Putamen (tissue), 1 donor: ENCODE results near the gene GLOD4.

Experiments
- DNase-seq: peaks from one replicate; pipeline ENCODE4 v3.0.0-alpha.2; 2016; ENCODE audit warnings: low spot score

The GLOD4 gene

GRCh38 chr17:742147-742793 lies 39.8 kb downstream of the GLOD4 start:
- no peak for DNase-seq

GRCh38 chr17:740240-741017 lies 41.7 kb downstream of the GLOD4 start:
- peak; percentile 18 for DNase-seq

GRCh38 chr17:737561-738113 lies 44.4 kb downstream of the GLOD4 start:
- no peak for DNase-seq

- DNase-seq = no peak
Measured at GRCh38 chr17:733743-734142, 48.3 kb downstream of the GLOD4 start.

- DNase-seq = peak; percentile 17
Measured at GRCh38 chr17:732902-733720, 49.0 kb downstream of the GLOD4 start.

- peak; percentile 29 for DNase-seq
Measured at GRCh38 chr17:732067-732901, 49.8 kb downstream of the GLOD4 start, which contains the start of gene TLCD3A. Gene TLCD3A, plus strand, starts transcription at chr17:732596. Its CDS starts 52 bp downstream, at chr17:732648.

- no peak for DNase-seq
Measured at GRCh38 chr17:731644-732066, 50.4 kb downstream of the GLOD4 start.

GRCh38 chr17:728911-729310 lies 53.2 kb downstream of the GLOD4 start:
- DNase-seq = no peak

GRCh38 chr17:726271-726919 lies 55.7 kb downstream of the GLOD4 start:
- DNase-seq = no peak

GRCh38 chr17:725746-726145 lies 56.3 kb downstream of the GLOD4 start:
- no peak for DNase-seq

GRCh38 chr17:725084-725483 lies 57.0 kb downstream of the GLOD4 start:
- no peak for DNase-seq

GRCh38 chr17:721540-721937 lies 60.5 kb downstream of the GLOD4 start:
- no peak for DNase-seq

GRCh38 chr17:720706-721539 lies 61.2 kb downstream of the GLOD4 start:
- no peak for DNase-seq

GRCh38 chr17:718075-718474 lies 64.0 kb downstream of the GLOD4 start:
- no peak for DNase-seq
